ENCODE data around the gene MTFP1.
A peak's percentile ranks its signal among the peaks of the same experiment; 100 is the strongest.

The MTFP1 gene

DNA sequence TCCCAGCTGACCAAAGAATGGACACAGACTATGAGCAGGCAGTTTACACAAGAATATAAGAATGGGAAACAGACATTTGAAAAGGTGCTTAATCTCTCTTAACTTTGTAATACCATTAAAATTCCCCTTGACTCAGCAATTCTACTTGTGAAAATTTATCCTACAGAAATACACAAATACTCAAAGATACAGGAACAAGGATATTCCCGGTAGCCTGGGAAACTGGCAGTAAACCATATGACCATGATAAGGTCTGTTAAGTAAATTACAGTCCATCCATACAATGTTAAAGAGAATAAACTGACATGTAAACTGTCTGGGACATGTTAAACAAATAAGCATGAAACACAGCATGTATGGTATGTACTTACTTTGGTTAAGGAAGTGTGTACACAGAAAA is 8.7 kb upstream of the MTFP1 start:
- TF ChIP-seq CTCF (IDR thresholded peaks at IDR 0.05; ENCODE audit: low read depth, low read length): no peak
- H3K9me3 ChIP-seq: no peaks in the 10 kb centered on the region
- H3K4me3 ChIP-seq (ENCODE audit: low read depth, low read length): no peak overlapping the region
- no peaks in the 10 kb centered on the region for H3K27me3 ChIP-seq
- no peaks in the 10 kb centered on the region; the same call in 1 of the 2 replicates for H3K36me3 ChIP-seq
- DNase-seq: no peak
- H3K4me1 ChIP-seq: peaks cover 13% of the 10 kb centered on the region

GRCh38 chr22:30420347-30421125 is 5.0 kb upstream of the MTFP1 start:
- H3K4me3 ChIP-seq (ENCODE audit: low read depth, low read length): no peak overlapping the region
- no peak for TF ChIP-seq CTCF (IDR thresholded peaks at IDR 0.05; ENCODE audit: low read depth, low read length)
- no peaks in the 10 kb centered on the region for H3K27me3 ChIP-seq
- H3K9me3 ChIP-seq: no peaks in the 10 kb centered on the region
- DNase-seq: no peak
- H3K36me3 ChIP-seq: no peaks in the 10 kb centered on the region; the same call in 1 of the 2 replicates
- peaks cover 19% of the 10 kb centered on the region for H3K4me1 ChIP-seq

GRCh38 chr22:30421695-30422480 is 3.7 kb upstream of the MTFP1 start:
- H3K36me3 ChIP-seq: peaks cover under 1% of the 10 kb centered on the region
- DNase-seq: no peak
- peak overlapping the region; percentile 87 for H3K4me3 ChIP-seq (ENCODE audit: low read depth, low read length)
- TF ChIP-seq CTCF (IDR thresholded peaks at IDR 0.05; ENCODE audit: low read depth, low read length): no peak
- peaks cover 19% of the 10 kb centered on the region for H3K4me1 ChIP-seq
- no peaks in the 10 kb centered on the region for H3K9me3 ChIP-seq
- H3K27me3 ChIP-seq: no peaks in the 10 kb centered on the region

- DNase-seq: peak; percentile 27
- Histone ChIP-seq H3K4me1 (peaks cover 19% of the 10 kb centered on the region), H3K27me3 (no peaks in the 10 kb centered on the region), H3K9me3 (no peaks in the 10 kb centered on the region), H3K36me3 (peaks cover 6% of the 10 kb centered on the region), H3K4me3 (ENCODE audit: low read depth, low read length) (peak overlapping the region; percentile 87)
- no peak for TF ChIP-seq CTCF (IDR thresholded peaks at IDR 0.05; ENCODE audit: low read depth, low read length)
These were observed 2.9 kb upstream of the MTFP1 start for GRCh38 chr22:30422481-30423300.

DNA sequence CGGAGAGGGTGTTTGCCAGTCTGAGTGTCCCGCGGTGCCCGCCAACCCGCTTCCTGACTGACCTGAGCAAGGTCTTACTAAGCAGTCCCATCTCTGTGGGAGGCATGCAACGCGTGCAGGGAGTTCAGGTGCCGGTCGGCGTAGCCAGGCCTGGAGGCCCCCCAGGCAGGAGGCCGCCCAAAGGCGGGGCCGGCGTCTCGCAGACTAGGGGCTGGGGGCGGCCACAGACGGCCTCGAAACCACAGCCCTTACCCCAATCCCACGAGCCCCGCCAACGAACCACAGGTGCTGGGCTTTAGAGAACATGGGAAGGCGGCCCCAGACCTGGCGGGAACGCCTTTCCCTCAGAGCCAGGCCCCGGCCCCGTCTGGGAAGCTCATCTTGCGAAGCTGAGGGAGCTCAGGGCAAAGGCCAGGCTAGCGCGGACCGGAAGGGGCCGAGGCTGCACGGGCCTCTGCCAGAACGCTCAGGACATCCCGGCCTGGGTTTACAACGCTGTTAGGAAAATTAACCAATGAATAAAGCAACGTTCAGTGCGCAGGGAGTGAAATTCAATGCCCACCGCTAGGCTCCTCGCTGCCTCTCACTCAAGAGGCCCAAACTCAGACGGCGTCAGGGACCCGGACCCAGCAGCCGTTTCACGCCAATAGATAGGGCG is 2.1 kb upstream of the MTFP1 start:
- Histone ChIP-seq H3K36me3 (peaks cover 13% of the 10 kb centered on the region), H3K4me3 (ENCODE audit: low read depth, low read length) (peak overlapping the region; percentile 87), H3K4me1 (peaks cover 19% of the 10 kb centered on the region), H3K9me3 (no peaks in the 10 kb centered on the region), H3K27me3 (no peaks in the 10 kb centered on the region)
- no peak for TF ChIP-seq CTCF (IDR thresholded peaks at IDR 0.05; ENCODE audit: low read depth, low read length)
- peak; percentile 30 for DNase-seq

Measured in BE2C (cell line).